ENCODE results near the gene RELN. TPM values are rescaled to one million over a fixed set of nuclear protein-coding genes. Genes with fewer than 3 reads are reported as not detected.
"Not testable (repeated sequence)": the region's sequence is repeated elsewhere in the genome, so short reads cannot be mapped to it uniquely, and the experiment has no call there.

RELN gene
- total and polyA plus RNA-seq, 11 donors, result 0.16 to 3.5 (median 1.3) TPM

- TF ChIP-seq CTCF (IDR thresholded peaks at IDR 0.05) (no peak), POLR2A (IDR thresholded peaks at IDR 0.05) (no peak)
- Histone ChIP-seq H3K4me1 (no peaks in the 10 kb centered on the region), H3K27me3 (no peaks in the 10 kb centered on the region), H3K27ac (no peak overlapping the region), H3K4me3 (no peak overlapping the region), H3K36me3 (no peaks in the 10 kb centered on the region), H3K9me3 (peaks cover 0 to 10% (median 0%) of the 10 kb centered on the region in 12 donors)
- intact Hi-C loops (cut with DNase I), result no loop called here
- 69 to 88% (median 79%) methylated on average over 1 of the region's 1 CpG for WGBS, 4 donors
- ATAC-seq (no peak), DNase-seq (no peak)
Measured at GRCh38 chr7:103784646-103785286, 204.7 kb downstream of the RELN start.

- DNase-seq (no peak), ATAC-seq (no peak)
- Histone ChIP-seq H3K9me3 (peaks cover 0 to 2% (median 0%) of the 10 kb centered on the region in 12 donors), H3K27me3 (no peaks in the 10 kb centered on the region), H3K27ac (no peak overlapping the region), H3K36me3 (no peaks in the 10 kb centered on the region), H3K4me3 (no peak overlapping the region), H3K4me1 (no peaks in the 10 kb centered on the region)
- TF ChIP-seq POLR2A (IDR thresholded peaks at IDR 0.05), result no peak
- TF ChIP-seq CTCF (IDR thresholded peaks at IDR 0.05), result no peak
- intact Hi-C loops (cut with DNase I), result no loop called here
- WGBS, 4 donors, result 67 to 84% (median 81%) methylated on average over 1 of the region's 1 CpG
Measured at GRCh38 chr7:103781409-103781808, 208.0 kb downstream of the RELN start.

- ATAC-seq; H3K4me1 ChIP-seq; intact Hi-C loops (cut with DNase I); H3K9me3 ChIP-seq; H3K4me3 ChIP-seq; H3K27me3 ChIP-seq; DNase-seq; H3K27ac ChIP-seq; H3K36me3 ChIP-seq: not testable (repeated sequence)
- 89 to 97% (median 92%) methylated on average over 2 of the region's 2 CpGs for WGBS, 4 donors
Measured at GRCh38 chr7:103780561-103780960, 208.9 kb downstream of the RELN start.

- ATAC-seq, result no peak
- no peaks in the 10 kb centered on the region for H3K36me3 ChIP-seq
- H3K27me3 ChIP-seq, result no peaks in the 10 kb centered on the region
- no peaks in the 10 kb centered on the region for H3K4me1 ChIP-seq
- TF ChIP-seq POLR2A (IDR thresholded peaks at IDR 0.05) (no peak), CTCF (IDR thresholded peaks at IDR 0.05) (no peak)
- no peaks in the 10 kb centered on the region for H3K9me3 ChIP-seq
- intact Hi-C loops (cut with DNase I), result no loop called here
- no peak overlapping the region for H3K4me3 ChIP-seq
- H3K27ac ChIP-seq, result no peak overlapping the region
- no peak for DNase-seq
- WGBS, 4 donors, result 68 to 75% (median 70%) methylated on average over 6 of the region's 6 CpGs
Measured at GRCh38 chr7:103777440-103777839, 212.0 kb downstream of the RELN start.

GRCh38 chr7:103773726-103774125 is 215.7 kb downstream of the RELN start:
- ATAC-seq (no peak), DNase-seq (no peak)
- no peak overlapping the region for H3K27ac ChIP-seq
- H3K9me3 ChIP-seq, result no peaks in the 10 kb centered on the region
- TF ChIP-seq CTCF (IDR thresholded peaks at IDR 0.05) (no peak), POLR2A (IDR thresholded peaks at IDR 0.05) (no peak)
- intact Hi-C loops (cut with DNase I), result no loop called here
- no peak overlapping the region for H3K4me3 ChIP-seq
- 81 to 95% (median 89%) methylated on average over 7 of the region's 7 CpGs for WGBS, 4 donors
- no peaks in the 10 kb centered on the region for H3K36me3 ChIP-seq
- H3K4me1 ChIP-seq, result no peaks in the 10 kb centered on the region
- no peaks in the 10 kb centered on the region for H3K27me3 ChIP-seq

All from heart left ventricle (tissue), 16 donors.